ENCODE measurements around the gene FLT1.

DNA sequence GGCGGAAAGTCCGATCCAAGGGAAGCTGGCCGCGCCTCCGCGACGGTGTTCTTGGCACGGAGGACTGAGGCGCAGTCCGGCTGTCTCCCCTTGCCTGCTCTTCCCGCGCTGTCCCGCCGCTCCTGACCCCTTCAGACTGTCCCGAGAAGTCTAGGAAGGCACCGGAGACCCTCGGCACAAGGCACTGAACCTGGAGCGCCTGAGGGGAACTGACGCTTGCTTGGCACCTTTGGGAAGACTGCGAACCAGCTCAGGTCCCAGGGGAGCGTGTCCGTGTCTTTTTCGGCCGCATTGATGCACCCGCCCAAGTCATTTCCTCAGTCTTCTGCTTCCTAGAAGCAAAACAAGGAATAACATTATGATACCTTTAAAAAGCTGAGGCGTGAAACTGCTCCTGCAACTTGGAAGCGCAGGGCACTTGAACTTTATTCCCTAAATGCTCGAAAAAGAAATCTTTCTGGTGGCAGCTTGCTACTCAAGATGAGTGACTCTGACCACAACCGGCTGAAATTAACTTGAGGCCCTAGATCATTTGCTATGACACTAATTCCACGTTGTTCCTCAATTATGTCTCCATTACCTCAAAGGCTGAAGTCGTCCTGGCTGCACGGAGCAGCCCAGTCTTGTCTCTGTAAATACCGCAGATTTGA lies 735 bp upstream of the FLT1 start:
- TF ChIP-seq GATA2 (IDR thresholded peaks at IDR 0.05; ENCODE audit: low read depth, low read length) = no peak
- no peak for TF ChIP-seq GATA3 (IDR thresholded peaks at IDR 0.05; ENCODE audit: low read depth, low read length)

Data from SH-SY5Y (cell line).